H9 (cell line): Measurements from ENCODE around the gene GALNT7. TPM values are rescaled to one million over a fixed set of nuclear protein-coding genes. Genes with fewer than 3 reads are reported as not detected.

ENCODE experiments used
- DNase-seq: peaks from one replicate; pipeline ENCODE4 v3.0.0-alpha.2; 2017
- H2AFZ ChIP-seq: one replicate; pipeline ENCODE4 v1.6.1; 2013; ENCODE audit warnings: mild to moderate bottlenecking, low read length, control low read depth, moderate library complexity
- H2AK5ac ChIP-seq: 2 replicates; pipeline ENCODE4 v1.6.1; 2013; ENCODE audit warnings: low read length, control low read depth, mixed read lengths; ENCODE audit not compliant: insufficient read length
- H2BK120ac ChIP-seq: one replicate; pipeline ENCODE4 v1.6.1; 2013; ENCODE audit warnings: low read depth, mild to moderate bottlenecking, low read length, control low read depth, inconsistent platforms; ENCODE audit not compliant: poor library complexity, severe bottlenecking
- H2BK12ac ChIP-seq: 2 replicates; pipeline ENCODE4 v1.6.1; 2013; ENCODE audit warnings: low read length, control low read depth, mixed read lengths, low read depth; ENCODE audit not compliant: insufficient read length
- H2BK15ac ChIP-seq: 2 replicates; pipeline ENCODE4 v1.6.1; 2013; ENCODE audit warnings: low read depth, low read length, control low read depth
- H2BK20ac ChIP-seq: one replicate; pipeline ENCODE4 v1.6.1; 2013; ENCODE audit warnings: low read depth, mild to moderate bottlenecking, low read length, control low read depth, inconsistent platforms; ENCODE audit not compliant: poor library complexity, severe bottlenecking
- H2BK5ac ChIP-seq: 2 replicates; pipeline ENCODE4 v1.6.1; 2013; ENCODE audit warnings: low read length, control low read depth, mixed read lengths; ENCODE audit not compliant: insufficient read length
- H3K14ac ChIP-seq: 2 replicates; pipeline ENCODE4 v1.6.1; 2013; ENCODE audit warnings: low read length, control low read depth; ENCODE audit not compliant: insufficient read depth
- H3K18ac ChIP-seq: 2 replicates; pipeline ENCODE4 v1.6.1; 2013; ENCODE audit warnings: low read depth, mild to moderate bottlenecking, mixed read lengths, low read length, control low read depth; ENCODE audit not compliant: insufficient read length
- H3K23ac ChIP-seq: 2 replicates; pipeline ENCODE4 v1.6.1; 2013; ENCODE audit warnings: low read length, control low read depth, mixed read lengths, low read depth; ENCODE audit not compliant: insufficient read length
- H3K23me2 ChIP-seq: 2 replicates; pipeline ENCODE4 v1.6.1; 2013; ENCODE audit warnings: low read depth, mild to moderate bottlenecking, mixed read lengths, low read length, control low read depth; ENCODE audit not compliant: insufficient read length, poor library complexity, severe bottlenecking
- H3K27ac ChIP-seq: 2 replicates; pipeline ENCODE4 v1.5.1; 2013; ENCODE audit warnings: low read length, control low read depth, mixed read lengths, low read depth; ENCODE audit not compliant: insufficient read length
- H3K27me3 ChIP-seq: 2 replicates; pipeline ENCODE4 v1.6.1; 2013; ENCODE audit warnings: low read length, control low read depth, inconsistent platforms; ENCODE audit not compliant: insufficient read depth
- H3K4ac ChIP-seq: 2 replicates; pipeline ENCODE4 v1.6.1; 2013; ENCODE audit warnings: low read depth, mild to moderate bottlenecking, control low read depth, inconsistent platforms, low read length, moderate library complexity
- H3K4me1 ChIP-seq: 2 replicates; pipeline ENCODE4 v1.6.1; 2013; ENCODE audit warnings: low read length, control low read depth, inconsistent platforms; ENCODE audit not compliant: insufficient read depth
- H3K4me2 ChIP-seq: 2 replicates; pipeline ENCODE4 v1.6.1; 2013; ENCODE audit warnings: low read length, control low read depth, mixed read lengths; ENCODE audit not compliant: insufficient read length, insufficient read depth
- H3K56ac ChIP-seq: 2 replicates; pipeline ENCODE4 v1.6.1; 2013; ENCODE audit warnings: low read depth, mild to moderate bottlenecking, mixed read lengths, low read length, control low read depth; ENCODE audit not compliant: insufficient read length
- H3K79me1 ChIP-seq: 2 replicates; pipeline ENCODE4 v1.6.1; 2013; ENCODE audit warnings: low read depth, mild to moderate bottlenecking, moderate library complexity, low read length, control low read depth, inconsistent platforms; ENCODE audit not compliant: insufficient read depth, poor library complexity, severe bottlenecking
- H3K79me2 ChIP-seq: 2 replicates; pipeline ENCODE4 v1.6.1; 2013; ENCODE audit warnings: low read length, control low read depth, inconsistent platforms; ENCODE audit not compliant: insufficient read depth
- H3K9ac ChIP-seq: 2 replicates; pipeline ENCODE4 v1.6.1; 2013; ENCODE audit warnings: low read length, control low read depth, mixed read lengths; ENCODE audit not compliant: insufficient read length; ENCODE audit errors: extremely low read depth
- H3K9me3 ChIP-seq: one replicate; pipeline ENCODE4 v1.6.1; 2013; ENCODE audit warnings: low read depth, low read length, inconsistent platforms; ENCODE audit not compliant: control insufficient read depth
- H3T11ph ChIP-seq: one replicate; pipeline ENCODE4 v1.6.1; 2013; ENCODE audit warnings: mild to moderate bottlenecking, low read length, control low read depth, inconsistent platforms
- H4K20me1 ChIP-seq: one replicate; pipeline ENCODE4 v1.6.1; 2013; ENCODE audit not compliant: control insufficient read depth, insufficient read length, insufficient read depth
- H4K5ac ChIP-seq: 2 replicates; pipeline ENCODE4 v1.6.1; 2013; ENCODE audit warnings: low read depth, mild to moderate bottlenecking, mixed read lengths, low read length, control low read depth; ENCODE audit not compliant: insufficient read length
- H4K8ac ChIP-seq: replicated peaks from 2 replicates; pipeline ENCODE4 v1.6.1; 2013; ENCODE audit warnings: low read length, control low read depth, mixed read lengths, low read depth; ENCODE audit not compliant: insufficient read length
- H4K91ac ChIP-seq: 2 replicates; pipeline ENCODE4 v1.6.1; 2013; ENCODE audit warnings: low read depth, mild to moderate bottlenecking, moderate library complexity, mixed read lengths, low read length, control low read depth; ENCODE audit not compliant: insufficient read length
- H3K27ac Mint-ChIP-seq, 3 experiments: 2 replicates in 2 of 3; 3 replicates in 1 of 3; pipeline ENCODE4 v1.8.0; 2020 to 2021; ENCODE audit warnings: mixed read lengths in 3 of 3, mild to moderate bottlenecking in 1 of 3, moderate library complexity in 1 of 3
- H3K27me3 Mint-ChIP-seq: 2 replicates; pipeline ENCODE4 v1.8.0; 2021; ENCODE audit warnings: low read depth, mild to moderate bottlenecking, moderate library complexity, mixed read lengths
- H3K36me3 Mint-ChIP-seq, 3 experiments: 2 replicates in 2 of 3; 3 replicates in 1 of 3; pipeline ENCODE4 v1.8.0; 2020 to 2021; ENCODE audit warnings: low read depth in 3 of 3, mixed read lengths in 3 of 3; ENCODE audit not compliant: insufficient read depth in 1 of 3
- H3K4me1 Mint-ChIP-seq, 2 experiments: 2 replicates each; pipeline ENCODE4 v1.8.0; 2020; ENCODE audit warnings: mixed read lengths in 2 of 2
- H3K4me3 Mint-ChIP-seq, 2 experiments: 2 replicates in 1 of 2; 3 replicates in 1 of 2; pipeline ENCODE4 v1.8.0; 2020 to 2021; ENCODE audit warnings: mild to moderate bottlenecking in 2 of 2, mixed read lengths in 2 of 2, moderate library complexity in 1 of 2
- H3K9me3 Mint-ChIP-seq, 2 experiments: 2 replicates in 1 of 2; 3 replicates in 1 of 2; pipeline ENCODE4 v1.8.0; 2020; ENCODE audit warnings: mild to moderate bottlenecking in 2 of 2, mixed read lengths in 2 of 2, moderate library complexity in 1 of 2
- total RNA-seq: library from RNA; stranded (reverse); gene quantifications from 2 replicates; pipeline ENCODE4 v1.2.1, GENCODE V29; 2021
- TF ChIP-seq, protein P1 (sequence below): fragments of 200-600 bp; sonication (generic); conservative IDR thresholded peaks from 3 replicates; pipeline ENCODE4 v1.8.0; 2021; ENCODE audit warnings: antibody characterized with exemption, mild to moderate bottlenecking

GALNT7 gene
- total RNA-seq, 1 experiment from 2014 or later = 57.3 TPM

DNA sequence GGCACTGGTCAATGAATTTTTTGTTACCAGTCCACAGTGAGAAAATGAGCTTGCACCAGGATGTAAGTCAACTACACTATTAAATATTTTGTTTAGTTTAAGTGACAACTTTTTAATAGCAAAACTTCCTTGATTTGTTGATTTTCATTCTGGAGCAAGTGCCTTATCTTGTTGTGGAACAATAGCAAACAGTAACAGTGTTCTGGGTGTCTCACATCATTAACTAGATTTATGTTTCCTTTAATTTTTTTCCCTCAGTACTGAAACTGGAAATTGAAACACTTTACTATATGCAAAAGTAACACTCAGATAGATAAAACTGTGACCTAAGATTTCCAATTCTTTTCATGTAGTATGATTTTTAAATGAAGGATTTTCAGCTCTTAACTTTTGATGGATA, 80.1 kb downstream of the GALNT7 start:
- H3K27me3 Mint-ChIP-seq = no peaks in the 10 kb centered on the region
- H2BK120ac ChIP-seq = no peak overlapping the region
- no peak overlapping the region for H3K4ac ChIP-seq
- DNase-seq = no peak
- H3K79me1 ChIP-seq = no peaks in the 10 kb centered on the region
- no peak overlapping the region for H2BK12ac ChIP-seq
- no peak overlapping the region for H3K9ac ChIP-seq
- H3K27ac Mint-ChIP-seq = no peak overlapping the region
- no peaks in the 10 kb centered on the region for H3K9me3 Mint-ChIP-seq
- no peak overlapping the region for H3K14ac ChIP-seq
- H4K91ac ChIP-seq = no peak overlapping the region
- H3K9me3 ChIP-seq = no peaks in the 10 kb centered on the region
- no peak overlapping the region for H2BK5ac ChIP-seq
- H3K79me2 ChIP-seq = peaks cover 6% of the 10 kb centered on the region; the same call in 1 of the 2 replicates
- H3K36me3 Mint-ChIP-seq = peaks cover 6 to 18% (median 10%) of the 10 kb centered on the region in 3 experiments; a peak in 6 of 7 replicates
- TF ChIP-seq, protein P1, sequence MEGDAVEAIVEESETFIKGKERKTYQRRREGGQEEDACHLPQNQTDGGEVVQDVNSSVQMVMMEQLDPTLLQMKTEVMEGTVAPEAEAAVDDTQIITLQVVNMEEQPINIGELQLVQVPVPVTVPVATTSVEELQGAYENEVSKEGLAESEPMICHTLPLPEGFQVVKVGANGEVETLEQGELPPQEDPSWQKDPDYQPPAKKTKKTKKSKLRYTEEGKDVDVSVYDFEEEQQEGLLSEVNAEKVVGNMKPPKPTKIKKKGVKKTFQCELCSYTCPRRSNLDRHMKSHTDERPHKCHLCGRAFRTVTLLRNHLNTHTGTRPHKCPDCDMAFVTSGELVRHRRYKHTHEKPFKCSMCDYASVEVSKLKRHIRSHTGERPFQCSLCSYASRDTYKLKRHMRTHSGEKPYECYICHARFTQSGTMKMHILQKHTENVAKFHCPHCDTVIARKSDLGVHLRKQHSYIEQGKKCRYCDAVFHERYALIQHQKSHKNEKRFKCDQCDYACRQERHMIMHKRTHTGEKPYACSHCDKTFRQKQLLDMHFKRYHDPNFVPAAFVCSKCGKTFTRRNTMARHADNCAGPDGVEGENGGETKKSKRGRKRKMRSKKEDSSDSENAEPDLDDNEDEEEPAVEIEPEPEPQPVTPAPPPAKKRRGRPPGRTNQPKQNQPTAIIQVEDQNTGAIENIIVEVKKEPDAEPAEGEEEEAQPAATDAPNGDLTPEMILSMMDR = no peak
- peaks cover 57 to 70% of the 10 kb centered on the region in 2 experiments for H3K4me1 Mint-ChIP-seq
- no peak overlapping the region for H3K4me3 Mint-ChIP-seq
- H3K56ac ChIP-seq = no peak overlapping the region
- H2AFZ ChIP-seq = no peak overlapping the region
- H2BK15ac ChIP-seq = no peak overlapping the region
- H4K20me1 ChIP-seq = no peaks in the 10 kb centered on the region
- H2BK20ac ChIP-seq = no peak overlapping the region
- H3K27ac ChIP-seq = no peak overlapping the region
- H3K4me2 ChIP-seq = no peak overlapping the region
- H3K23me2 ChIP-seq = no peaks in the 10 kb centered on the region
- no peak overlapping the region for H3K23ac ChIP-seq
- no peak overlapping the region for H4K5ac ChIP-seq
- no peak overlapping the region for H3K18ac ChIP-seq
- peaks cover 19% of the 10 kb centered on the region; the same call in 1 of the 2 replicates for H3K4me1 ChIP-seq
- H3K27me3 ChIP-seq = no peaks in the 10 kb centered on the region
- H3T11ph ChIP-seq = no peak overlapping the region
- H4K8ac ChIP-seq = no peak overlapping the region
- H2AK5ac ChIP-seq = no peak overlapping the region
